G401.6 (cell line): Measurements from ENCODE around the gene VGLL4.

ENCODE experiments used
- FAIRE-seq: peaks from 2 replicates; lab custom pipeline; 2012; peaks lifted over from hg19 to GRCh38; lab: Jason Lieb, UNC

The VGLL4 gene

DNA sequence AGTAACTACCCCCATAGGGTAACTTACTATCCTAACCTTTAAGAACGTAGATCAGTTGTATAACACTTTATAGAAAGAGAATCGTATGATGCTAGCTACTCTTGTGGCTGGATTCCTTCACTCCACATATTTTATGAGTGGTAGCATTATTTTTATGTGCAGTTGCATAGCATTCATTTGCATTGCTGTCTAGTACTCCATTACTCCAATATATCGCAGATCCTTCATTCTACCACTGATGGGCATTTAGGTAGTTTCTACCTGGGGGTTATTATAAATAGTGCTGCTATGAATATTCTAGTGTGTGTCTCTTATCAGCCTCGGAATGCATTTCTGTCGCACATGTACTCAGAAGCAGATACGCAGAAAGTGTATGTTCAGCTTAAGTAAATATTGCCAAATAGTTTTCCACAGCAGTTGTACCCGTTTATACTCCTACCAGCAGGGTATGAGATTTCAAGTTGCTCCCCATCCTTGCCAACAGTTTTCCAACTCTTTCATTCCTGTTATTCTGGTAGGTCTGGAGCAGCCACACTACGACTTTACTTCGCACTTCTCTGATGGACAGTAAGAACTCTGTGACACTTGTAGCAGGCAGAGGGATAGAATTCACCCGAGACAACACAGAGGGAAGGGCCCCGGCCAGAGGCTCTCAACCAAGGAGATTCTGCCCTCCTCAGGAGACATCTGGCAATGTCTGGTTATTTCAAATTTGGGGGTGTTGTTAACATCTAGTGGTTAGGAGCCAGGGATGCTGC lies 9.8 kb upstream of the VGLL4 start:
- no peak for FAIRE-seq

DNA sequence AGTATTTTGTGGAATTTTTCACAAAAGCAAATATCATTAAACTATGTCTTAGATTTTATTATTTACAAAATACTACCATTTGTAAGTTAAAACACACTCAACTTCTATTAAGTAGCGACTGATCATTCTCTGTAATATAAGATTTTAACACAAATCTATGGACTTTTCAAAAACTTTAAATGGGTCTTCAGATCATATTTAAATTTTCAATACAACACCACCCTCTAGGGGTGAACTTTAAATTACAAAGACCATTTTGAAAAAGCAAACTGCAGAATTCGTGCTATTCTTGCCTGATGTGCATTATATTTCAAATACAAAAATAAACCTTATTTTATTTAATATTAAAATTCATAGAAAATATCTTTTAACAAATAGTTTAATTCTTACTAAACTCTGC lies 8.2 kb upstream of the VGLL4 start:
- peak; percentile 98 for FAIRE-seq

DNA sequence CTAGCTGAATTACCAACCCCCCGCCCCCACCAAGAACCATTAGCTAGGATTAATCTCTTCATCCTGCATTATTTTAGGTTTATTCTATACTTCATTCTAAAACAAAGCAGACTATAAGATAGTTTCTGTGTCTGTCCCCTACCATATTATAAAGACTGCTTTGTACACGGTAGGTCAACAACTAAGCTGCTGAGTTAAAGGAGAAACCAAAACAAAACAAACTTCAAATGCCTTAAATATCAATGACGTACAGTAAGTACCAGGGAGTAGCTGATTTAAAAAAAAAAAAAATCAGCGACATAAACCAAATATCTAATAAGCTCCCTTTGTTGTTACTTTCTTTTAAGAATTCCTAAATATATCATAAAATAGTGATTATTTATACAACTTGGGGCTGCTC lies 7.8 kb upstream of the VGLL4 start:
- no peak for FAIRE-seq

DNA sequence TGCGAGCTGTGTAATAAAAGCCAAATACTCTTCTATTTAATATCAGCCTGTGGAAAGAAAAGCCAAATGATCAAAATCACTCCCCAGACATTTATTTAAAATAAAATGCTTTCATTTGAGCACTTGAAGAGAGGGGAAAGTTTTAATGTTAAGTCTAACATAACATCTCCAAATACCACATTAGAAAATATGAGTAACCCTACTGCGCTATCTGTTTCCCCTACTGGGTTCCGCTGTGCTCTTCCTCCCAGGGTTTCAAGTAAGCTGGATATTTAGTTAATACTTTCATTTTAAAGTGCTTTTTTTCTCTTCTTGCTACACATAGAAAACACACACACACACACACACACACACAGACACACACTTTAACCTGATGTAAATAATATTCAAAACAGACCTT lies 6.7 kb upstream of the VGLL4 start:
- FAIRE-seq = no peak

DNA sequence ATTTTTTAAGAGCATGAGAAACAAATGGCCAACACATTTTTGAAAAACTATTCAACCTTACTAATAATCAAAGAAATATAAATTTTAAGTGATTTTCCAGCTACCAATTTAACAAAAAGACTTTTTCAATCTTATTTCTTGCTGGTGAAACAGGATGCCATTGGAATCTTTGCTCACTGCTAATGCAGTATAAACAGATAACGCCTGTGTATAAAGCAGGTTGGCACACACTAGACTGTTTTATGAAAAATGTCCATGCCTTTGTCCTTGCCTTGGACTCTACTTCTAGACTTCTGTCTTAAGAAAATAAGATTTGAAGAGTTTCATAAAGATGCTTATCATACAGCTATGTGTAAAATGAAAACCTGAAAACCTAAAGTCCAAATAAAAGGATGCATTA lies 5.0 kb upstream of the VGLL4 start:
- FAIRE-seq = no peak

DNA sequence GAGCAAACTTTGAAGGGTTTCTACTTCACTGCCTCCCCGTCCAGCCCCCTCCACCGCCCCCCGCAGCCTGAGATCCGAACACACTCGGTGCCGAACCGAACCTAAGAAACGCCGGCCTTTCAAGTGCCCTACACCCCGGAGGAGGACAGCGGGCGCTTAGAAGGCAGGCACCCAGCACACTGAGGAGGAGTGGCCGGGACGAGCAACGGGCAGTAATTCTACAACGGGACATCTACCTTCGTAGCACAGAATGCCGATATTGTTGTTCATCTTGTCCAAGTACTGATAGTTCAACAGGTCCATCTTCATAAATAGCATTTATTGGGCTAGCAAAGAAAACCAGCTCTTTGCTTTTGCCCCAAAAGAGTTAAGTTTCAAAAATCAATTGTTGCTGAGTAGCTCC lies 513 bp downstream of the VGLL4 start:
- FAIRE-seq = no peak

DNA sequence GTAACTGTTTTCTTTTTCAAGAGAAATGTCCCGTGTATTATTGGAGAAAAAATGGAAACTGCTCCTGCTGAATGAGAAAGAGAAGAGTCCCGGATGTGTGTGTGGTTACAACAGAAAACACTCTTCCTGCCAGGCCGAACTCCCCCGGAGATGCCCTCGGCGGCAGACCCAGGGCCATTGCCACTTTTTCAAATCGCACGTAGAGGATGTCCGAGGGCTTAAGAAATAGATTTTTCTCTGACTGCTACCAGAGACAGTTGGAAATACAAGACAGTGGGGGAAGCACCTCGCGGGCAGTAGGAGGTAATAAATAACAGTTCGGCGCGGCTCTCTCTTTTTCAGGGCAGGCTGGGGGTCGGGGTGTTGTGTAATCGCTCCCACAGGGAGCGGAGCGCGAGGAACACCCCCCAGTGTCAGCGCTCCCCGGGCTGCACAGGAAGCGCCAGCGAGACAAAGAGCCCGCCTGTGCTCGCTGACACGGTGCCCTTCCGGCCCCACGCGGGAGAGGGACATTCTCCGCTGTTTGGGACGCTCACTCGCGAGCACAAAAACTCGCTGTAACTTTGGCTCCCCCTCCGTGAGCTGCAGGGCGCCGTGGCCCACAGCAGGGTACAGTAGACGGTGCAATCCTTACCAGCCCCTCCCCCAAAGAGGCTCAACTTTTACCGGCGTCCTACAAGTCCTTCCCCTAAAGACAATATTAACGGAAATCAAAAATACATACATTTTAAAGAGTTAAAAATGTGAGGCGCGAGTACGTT lies 1.1 kb downstream of the VGLL4 start:
- FAIRE-seq = no peak

DNA sequence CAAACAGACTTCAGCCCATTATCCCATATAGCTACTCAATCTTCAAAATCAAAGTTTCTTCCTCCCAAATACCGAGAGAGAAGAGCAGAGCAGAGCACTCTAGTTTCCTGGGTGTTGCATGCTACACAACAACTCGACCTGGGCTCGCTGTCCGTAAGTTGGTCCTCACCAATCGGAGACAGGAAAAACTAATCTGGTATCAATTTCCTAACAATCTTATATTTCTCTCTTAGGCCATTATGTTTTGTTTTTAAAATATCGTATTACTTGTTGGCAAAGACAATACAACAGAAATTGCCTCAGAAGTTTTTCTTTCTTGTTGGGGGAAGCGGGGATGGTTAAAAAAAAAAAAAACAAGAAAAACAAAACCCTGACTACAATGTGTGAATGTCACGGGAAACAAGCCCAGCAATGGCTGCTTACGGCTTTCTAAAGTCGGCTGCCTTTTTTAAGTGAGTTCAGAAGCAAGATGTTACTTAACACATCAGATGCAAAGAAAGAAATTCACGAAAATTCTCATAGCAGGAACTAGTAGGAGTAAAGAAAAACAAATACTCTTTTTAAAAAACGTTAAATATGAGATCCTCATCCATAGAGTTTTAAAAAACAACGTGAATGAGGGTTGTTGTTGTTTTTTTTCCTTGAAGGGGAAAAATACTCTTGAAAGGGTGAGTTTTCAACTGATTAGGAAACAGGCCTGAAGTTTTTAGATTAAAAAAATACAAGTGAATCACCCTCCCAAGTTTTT lies 1.9 kb downstream of the VGLL4 start:
- FAIRE-seq = no peak

DNA sequence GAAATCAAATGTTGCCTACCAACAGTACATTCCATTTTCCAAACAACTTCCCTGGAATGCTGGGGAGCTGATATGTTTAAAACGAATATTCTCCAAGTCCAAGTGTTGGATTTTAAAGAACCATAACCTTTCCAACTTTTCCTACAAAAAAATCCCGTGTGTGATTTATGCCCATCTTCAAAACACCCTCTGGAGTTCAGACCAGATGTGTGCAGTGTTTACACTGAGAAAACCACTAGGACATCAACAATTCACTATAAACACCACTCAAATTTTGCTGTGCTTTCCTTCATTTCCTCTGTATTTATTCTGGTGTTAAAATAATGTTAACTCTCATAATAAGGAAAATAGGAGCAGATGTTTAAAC lies 2.4 kb downstream of the VGLL4 start:
- FAIRE-seq = no peak

DNA sequence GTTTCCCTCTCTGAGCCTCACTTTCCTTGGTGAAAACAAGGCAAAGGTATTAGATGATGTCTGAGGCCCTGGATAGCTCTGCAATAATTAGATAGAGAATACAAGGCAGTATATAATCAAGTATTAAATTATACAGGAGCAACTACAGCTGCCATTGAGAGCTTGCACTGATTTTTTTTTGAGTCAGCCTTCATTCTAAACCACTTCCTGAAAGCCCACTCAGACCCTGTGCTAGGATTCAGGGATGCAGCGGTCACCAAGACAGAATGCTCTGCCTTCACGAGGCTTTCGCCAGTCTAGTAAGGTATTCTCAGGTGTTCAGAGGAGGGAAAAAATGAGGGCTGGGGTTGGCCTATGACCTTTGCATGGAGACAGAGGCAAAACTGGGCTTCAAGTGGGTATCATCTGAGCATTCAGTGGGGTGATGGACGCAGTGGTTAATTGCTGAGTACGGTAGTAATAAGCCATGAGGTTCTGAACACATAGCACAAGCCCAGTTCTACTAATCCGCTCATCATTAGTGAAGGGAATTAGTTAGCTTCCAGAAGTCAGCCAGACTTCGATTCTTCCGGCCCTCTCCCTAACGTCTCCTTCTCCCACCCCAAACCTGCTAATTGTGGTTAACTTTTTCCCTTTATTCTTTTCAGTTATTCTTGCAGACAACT lies 3.6 kb downstream of the VGLL4 start:
- FAIRE-seq = no peak

DNA sequence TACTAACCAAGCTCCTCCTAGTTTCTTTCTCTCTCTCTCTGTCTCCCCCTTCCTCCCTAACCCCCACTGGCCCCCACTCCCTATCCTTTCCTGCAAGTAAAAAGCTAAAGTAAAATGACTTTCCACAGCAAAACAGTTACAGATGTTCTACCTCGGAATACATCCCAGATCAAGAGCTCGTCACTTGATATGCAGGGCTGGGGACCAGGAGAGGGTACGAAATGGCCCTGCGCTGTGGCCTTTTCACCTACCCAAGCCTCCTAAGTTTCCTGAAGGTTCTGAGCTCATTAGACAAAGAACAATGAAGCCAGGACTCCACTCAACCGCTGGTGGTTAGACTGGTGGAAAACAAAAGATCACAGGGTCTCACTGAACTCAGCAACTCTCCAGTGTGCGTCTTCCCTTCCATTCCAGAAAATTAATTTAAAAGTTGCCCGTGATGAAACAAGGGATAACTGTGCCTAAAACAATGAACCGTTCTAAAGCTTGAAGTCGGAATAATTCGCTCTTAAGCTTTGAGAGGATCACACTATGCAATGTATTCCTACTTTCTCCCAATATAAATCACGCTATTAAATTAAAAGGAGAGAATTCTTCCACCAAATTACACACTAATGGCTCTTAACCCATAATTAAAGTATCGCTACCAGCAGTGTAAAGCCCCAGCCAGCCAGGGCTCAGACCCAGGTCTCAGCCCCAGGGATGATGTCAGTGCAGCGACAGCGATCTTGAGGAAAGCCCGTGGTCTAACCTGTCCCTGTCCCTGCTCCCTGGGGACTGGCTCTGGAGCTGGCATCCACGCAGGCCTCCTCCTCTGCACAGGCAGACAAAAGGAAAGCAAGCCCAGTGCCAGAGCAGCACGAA lies 5.0 kb downstream of the VGLL4 start:
- no peak for FAIRE-seq

DNA sequence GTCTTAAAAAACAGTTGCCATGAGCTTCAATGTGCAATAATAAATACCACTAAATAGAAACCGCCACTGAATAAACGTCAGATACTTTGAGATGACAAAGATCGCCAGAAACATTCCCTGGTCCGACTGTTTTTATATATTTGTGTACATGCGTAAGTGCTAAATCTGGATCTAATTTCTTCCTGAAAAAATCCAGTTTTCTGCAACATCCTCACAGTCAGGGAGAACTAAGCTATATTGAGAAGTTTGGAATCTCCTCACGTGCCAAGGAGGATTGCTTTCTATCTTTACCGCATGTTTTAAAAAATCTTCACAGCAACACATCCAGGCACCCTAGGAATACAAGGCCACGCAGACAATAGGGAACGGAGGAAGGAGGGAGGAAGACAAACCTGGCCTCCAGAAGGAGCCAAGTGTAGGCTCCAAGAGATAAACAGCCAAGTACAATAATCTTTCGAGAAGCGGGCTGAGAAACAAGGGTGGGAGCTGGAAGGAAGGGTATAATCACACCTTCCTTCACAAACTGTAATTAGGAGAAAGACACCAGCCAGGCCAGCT lies 5.7 kb downstream of the VGLL4 start:
- FAIRE-seq = no peak

DNA sequence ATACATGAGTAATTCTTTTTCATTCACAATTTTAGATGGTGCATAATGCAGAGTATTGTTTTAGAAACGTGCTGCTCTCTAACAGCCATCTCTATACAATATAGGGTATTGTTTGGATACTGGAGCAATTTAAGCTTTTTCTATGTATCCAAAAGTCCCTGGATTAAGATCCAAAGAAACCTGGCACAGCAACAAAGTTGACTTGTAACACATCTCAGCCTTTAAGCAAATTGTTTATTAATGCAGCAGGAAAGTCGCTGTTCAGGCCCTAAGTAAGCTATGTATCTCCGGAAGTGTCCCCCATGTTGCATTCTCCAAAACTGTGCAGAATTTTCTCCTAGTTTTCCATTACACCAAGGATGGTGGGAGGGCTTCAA lies 7.3 kb downstream of the VGLL4 start:
- no peak for FAIRE-seq

DNA sequence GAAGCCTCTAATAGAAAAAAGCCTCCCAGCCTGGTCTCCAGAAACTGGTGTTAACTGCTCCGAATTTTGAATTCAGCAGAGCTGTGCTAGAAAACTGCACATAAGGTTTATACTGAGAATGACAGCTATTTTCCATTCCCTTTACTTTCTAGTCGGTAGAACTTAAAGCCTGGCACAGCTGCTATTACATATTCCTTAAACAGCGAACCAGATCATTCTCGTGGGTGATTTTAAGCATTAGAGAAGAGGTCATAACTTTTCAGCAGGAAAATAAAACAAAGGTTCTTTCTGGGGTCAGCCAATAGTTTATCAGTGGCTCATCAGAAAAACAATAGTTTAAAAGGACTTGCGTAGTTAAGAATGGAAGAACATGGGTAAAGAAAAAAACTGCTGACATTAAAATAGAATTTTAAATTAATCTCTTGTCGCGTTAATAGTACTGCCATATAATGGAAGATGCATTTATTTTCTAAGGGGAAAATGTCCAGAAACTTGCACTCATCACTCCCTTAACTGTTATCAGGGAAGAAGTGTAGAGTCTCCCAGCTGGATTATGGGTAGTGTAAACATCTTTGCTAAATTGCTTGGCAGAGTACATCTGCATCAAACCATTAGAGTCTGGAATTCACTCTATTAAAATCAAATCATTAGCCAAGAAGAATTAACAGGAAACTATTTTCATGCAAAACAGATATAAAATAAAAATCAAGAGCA lies 7.9 kb downstream of the VGLL4 start:
- no peak for FAIRE-seq

DNA sequence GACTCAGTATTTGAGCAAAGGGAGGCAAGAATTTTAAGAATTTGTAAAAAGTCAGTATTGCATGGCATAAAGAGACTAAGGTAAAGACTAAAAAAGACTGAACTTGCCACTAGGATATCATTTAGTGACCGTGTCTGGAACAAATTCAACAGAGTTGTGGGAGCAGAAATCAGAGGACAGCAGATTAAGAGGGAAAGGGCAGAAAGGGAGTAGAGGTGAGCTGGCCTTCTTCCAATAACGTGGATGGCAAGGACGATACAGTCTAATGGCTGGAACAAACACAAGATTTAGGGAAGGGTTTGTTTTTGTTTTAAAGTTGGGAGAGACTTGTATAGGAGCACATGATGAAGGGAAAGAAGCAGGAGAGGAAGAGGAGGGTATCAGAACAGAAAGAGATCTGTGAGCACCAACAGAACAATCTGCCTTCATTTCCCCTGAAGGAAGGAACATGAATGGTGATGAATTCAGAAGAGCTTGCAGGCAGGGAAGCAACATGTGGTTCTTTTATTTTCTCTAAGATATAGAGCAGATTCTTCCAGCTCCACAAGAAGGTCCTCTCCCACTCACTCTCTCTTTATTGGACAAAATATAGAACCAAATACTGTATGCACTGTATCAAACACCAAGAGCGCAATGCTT lies 8.6 kb downstream of the VGLL4 start:
- no peak for FAIRE-seq

DNA sequence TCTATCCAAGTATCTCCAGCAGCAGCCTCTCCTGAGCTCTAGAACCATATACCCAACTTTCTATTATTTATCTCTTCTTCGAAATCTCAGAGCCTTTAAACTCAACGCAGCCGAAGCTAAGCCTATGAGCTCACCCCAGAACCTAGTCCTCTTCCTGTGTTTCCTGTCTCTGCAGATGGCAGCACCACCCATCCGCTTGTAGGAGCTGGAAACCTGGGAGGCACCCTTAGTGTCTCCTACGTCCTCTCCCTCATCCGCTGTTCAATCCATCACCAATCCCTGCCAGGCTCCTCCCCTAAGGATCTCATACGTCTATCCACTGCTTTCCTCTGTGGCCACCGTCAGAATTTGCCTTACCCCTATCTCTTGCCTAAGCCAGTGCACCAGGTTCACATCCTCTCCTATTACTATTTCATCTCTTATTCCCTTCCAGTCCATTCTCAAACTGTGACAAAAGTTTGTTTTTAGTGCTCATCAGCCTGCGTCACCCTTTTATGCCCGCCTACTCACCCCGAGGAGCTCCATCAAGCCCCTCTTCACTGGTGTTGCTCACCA lies 9.6 kb downstream of the VGLL4 start:
- no peak for FAIRE-seq

DNA sequence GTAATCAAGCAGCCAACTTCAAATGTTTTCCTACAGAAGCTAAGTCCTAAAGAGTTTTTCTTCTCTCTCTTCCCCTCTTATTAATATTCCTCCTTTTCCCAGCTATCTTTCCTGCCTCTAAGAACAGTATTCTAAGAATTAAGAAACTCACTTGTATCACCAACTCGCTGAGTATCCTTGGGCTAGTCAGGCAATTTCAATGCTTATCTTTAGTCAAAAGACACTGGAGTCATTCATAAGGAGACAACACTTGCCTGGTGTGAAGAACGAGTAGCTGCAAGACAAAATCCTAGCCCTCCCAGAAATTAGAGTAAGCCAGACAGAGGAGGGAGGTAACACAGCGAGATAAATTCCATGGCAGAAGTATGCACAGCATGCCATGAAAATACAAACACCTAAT lies 10.7 kb downstream of the VGLL4 start:
- FAIRE-seq = no peak

DNA sequence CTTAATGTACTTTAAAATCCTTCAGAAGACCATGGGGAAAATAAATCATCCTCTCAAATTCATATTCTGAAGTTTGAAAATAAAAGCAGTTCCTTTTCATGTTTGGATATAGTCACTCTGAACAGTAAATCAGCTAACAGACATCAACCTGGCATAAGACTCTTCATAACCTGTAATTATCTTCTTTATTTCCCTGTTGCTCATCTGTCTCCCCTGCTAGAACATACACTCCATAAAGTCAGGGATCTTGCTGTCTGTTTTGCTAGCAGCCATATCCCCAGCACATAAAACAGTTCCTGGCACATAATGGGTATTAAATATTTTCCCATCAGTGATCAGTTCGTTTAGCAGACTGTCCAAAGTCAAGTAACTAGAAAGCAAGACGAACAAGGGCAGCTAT lies 11.2 kb downstream of the VGLL4 start:
- FAIRE-seq = no peak

DNA sequence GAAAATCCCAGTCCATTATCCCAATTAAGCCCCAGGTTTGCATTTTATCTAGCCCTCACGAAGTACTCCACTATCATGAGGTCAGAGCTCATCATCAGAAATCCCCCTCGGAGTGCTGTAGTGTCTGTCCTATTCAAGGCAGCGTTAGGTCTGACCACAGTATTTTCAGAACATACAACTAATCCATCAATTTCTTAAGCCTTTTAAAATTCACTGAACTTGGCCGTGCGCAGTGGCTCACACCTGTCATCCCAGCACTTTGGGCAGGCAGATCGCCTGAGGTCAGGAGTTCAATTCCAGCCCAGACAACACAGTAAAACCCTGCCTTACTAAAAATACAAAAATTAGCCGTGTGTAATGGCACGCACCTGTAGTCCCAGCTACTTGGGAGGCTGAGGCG lies 11.9 kb downstream of the VGLL4 start:
- no peak for FAIRE-seq

DNA sequence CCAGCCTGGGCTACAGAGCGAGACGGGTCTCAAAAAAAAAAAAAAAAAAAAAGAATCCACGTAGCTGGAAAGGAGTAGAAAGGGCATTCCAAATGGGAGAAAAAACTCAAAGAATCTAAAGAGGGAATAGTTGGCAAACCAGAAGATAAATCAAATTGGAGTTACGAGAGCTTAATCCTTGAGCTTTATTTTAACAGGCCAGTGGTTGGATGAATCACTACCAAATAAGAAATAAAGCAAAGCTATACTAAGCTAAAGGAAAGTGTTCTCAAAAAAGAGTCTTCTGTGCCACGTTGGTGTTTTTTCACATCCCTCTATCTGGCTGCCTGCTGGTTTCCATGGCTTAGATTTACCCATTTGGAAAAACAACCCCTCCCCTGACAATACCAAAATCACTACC lies 14.0 kb downstream of the VGLL4 start:
- FAIRE-seq = no peak
